ENCODE measurements around the gene SIRT7. TPM values are rescaled to one million over a fixed set of nuclear protein-coding genes. Genes with fewer than 3 reads are reported as not detected.

Gene SIRT7
- total RNA-seq, 4 donors from 2014 or later, result 76.5 to 315 (median 172) TPM

GRCh38 chr17:81884520-81884919 lies 33.5 kb downstream of the SIRT7 start:
- TF ChIP-seq, protein P1, sequence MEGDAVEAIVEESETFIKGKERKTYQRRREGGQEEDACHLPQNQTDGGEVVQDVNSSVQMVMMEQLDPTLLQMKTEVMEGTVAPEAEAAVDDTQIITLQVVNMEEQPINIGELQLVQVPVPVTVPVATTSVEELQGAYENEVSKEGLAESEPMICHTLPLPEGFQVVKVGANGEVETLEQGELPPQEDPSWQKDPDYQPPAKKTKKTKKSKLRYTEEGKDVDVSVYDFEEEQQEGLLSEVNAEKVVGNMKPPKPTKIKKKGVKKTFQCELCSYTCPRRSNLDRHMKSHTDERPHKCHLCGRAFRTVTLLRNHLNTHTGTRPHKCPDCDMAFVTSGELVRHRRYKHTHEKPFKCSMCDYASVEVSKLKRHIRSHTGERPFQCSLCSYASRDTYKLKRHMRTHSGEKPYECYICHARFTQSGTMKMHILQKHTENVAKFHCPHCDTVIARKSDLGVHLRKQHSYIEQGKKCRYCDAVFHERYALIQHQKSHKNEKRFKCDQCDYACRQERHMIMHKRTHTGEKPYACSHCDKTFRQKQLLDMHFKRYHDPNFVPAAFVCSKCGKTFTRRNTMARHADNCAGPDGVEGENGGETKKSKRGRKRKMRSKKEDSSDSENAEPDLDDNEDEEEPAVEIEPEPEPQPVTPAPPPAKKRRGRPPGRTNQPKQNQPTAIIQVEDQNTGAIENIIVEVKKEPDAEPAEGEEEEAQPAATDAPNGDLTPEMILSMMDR (IDR thresholded peaks at IDR 0.05), result no peak
- TF ChIP-seq POLR2AphosphoS5 (IDR thresholded peaks at IDR 0.05), result no peak
- no peak for TF ChIP-seq EP300 (IDR thresholded peaks at IDR 0.05; ENCODE audit: low read depth)
- no peak for TF ChIP-seq POLR2A (IDR thresholded peaks at IDR 0.05)
- no peaks in the 10 kb centered on the region for H3K9me3 ChIP-seq
- peaks cover 0 to 3% (median 1%) of the 10 kb centered on the region in 4 donors for H3K4me1 ChIP-seq
- in situ Hi-C loops (cut with MboI; ENCODE audit: low pct_ligation_motif_present in 1 of 4, low pct_unique_long_range_greater_than_20kb in 1 of 4, low sequenced_read_pairs in 3 of 4), result no loop called here
- H3K27me3 ChIP-seq, result no peaks in the 10 kb centered on the region
- no peak overlapping the region for H3K27ac ChIP-seq
- H3K36me3 ChIP-seq, result peaks cover 0 to 33% (median 13%) of the 10 kb centered on the region in 4 donors
- DNase-seq, result no peak
- no peak overlapping the region for H3K4me3 ChIP-seq
- intact Hi-C loops (cut with DNase I; ENCODE audit: low total_unique reads), result no loop called here
- 53 to 75% methylated on average over 2 to 11 of the region's 11 CpGs for WGBS, 2 donors (ENCODE audit: low coverage in 1 of 2)

GRCh38 chr17:81879121-81879520 lies 38.9 kb downstream of the SIRT7 start:
- Histone ChIP-seq H3K27me3 (no peaks in the 10 kb centered on the region), H3K4me1 (no peaks in the 10 kb centered on the region), H3K4me3 (no peak overlapping the region), H3K9me3 (no peaks in the 10 kb centered on the region), H3K36me3 (peaks cover 0 to 16% (median 0%) of the 10 kb centered on the region in 4 donors), H3K27ac (no peak overlapping the region)
- intact Hi-C loops (cut with DNase I; ENCODE audit: low total_unique reads) (no loop called here), in situ Hi-C loops (cut with MboI; ENCODE audit: low pct_ligation_motif_present in 1 of 4, low pct_unique_long_range_greater_than_20kb in 1 of 4, low sequenced_read_pairs in 3 of 4) (no loop called here)
- DNase-seq, result no peak
- 56 to 89% methylated on average over 2 to 5 of the region's 5 CpGs for WGBS, 2 donors (ENCODE audit: low coverage in 1 of 2)
- TF ChIP-seq, protein P1 (IDR thresholded peaks at IDR 0.05), result no peak
- TF ChIP-seq POLR2A (IDR thresholded peaks at IDR 0.05), result no peak
- no peak for TF ChIP-seq EP300 (IDR thresholded peaks at IDR 0.05; ENCODE audit: low read depth)

DNA sequence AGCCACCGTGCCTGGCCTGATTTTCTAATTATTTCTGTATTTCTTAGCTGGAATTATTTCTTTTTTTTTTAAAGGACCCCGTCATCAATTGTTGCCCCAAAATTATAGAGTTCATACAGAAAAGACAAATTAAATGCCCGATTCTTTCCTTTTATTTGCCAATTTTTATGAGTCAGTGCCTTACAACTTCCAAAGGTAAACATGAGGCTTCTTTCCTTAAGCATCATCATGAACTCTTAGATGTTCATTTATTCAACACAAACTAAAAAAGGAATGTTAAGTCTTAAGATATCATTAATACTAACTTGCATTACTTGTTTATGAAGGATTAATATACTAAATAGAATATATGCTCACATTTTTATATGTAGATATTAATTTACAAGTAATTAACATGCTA lies 39.7 kb downstream of the SIRT7 start:
- no peak overlapping the region for H3K27ac ChIP-seq
- no peaks in the 10 kb centered on the region for H3K27me3 ChIP-seq
- TF ChIP-seq POLR2AphosphoS5 (IDR thresholded peaks at IDR 0.05), result no peak
- no peak for TF ChIP-seq EP300 (IDR thresholded peaks at IDR 0.05; ENCODE audit: low read depth)
- TF ChIP-seq POLR2A (IDR thresholded peaks at IDR 0.05), result no peak
- TF ChIP-seq, protein P1 (IDR thresholded peaks at IDR 0.05), result no peak
- in situ Hi-C loops (cut with MboI; ENCODE audit: low pct_ligation_motif_present in 1 of 4, low pct_unique_long_range_greater_than_20kb in 1 of 4, low sequenced_read_pairs in 3 of 4) (no loop called here), intact Hi-C loops (cut with DNase I; ENCODE audit: low total_unique reads) (no loop called here)
- H3K4me1 ChIP-seq, result no peaks in the 10 kb centered on the region
- no peaks in the 10 kb centered on the region for H3K9me3 ChIP-seq
- H3K4me3 ChIP-seq, result no peak overlapping the region
- WGBS, 2 donors (ENCODE audit: low coverage in 1 of 2), result 85 to 91% methylated on average over 3 of the region's 3 CpGs
- peaks cover 0 to 8% (median 0%) of the 10 kb centered on the region in 4 donors for H3K36me3 ChIP-seq
- no peak for DNase-seq

GRCh38 chr17:81877569-81877968 lies 40.4 kb downstream of the SIRT7 start:
- Histone ChIP-seq H3K27ac (no peak overlapping the region), H3K36me3 (peaks cover 0 to 7% (median 0%) of the 10 kb centered on the region in 4 donors), H3K27me3 (no peaks in the 10 kb centered on the region), H3K4me3 (no peak overlapping the region), H3K9me3 (no peaks in the 10 kb centered on the region), H3K4me1 (peaks cover 3 to 5% (median 4%) of the 10 kb centered on the region in 4 donors)
- TF ChIP-seq, protein P1 (IDR thresholded peaks at IDR 0.05), result no peak
- TF ChIP-seq EP300 (IDR thresholded peaks at IDR 0.05; ENCODE audit: low read depth), result no peak
- TF ChIP-seq POLR2AphosphoS5 (IDR thresholded peaks at IDR 0.05), result no peak
- TF ChIP-seq POLR2A (IDR thresholded peaks at IDR 0.05), result no peak
- DNase-seq, result no peak
- in situ Hi-C loops (cut with MboI; ENCODE audit: low pct_ligation_motif_present in 1 of 4, low pct_unique_long_range_greater_than_20kb in 1 of 4, low sequenced_read_pairs in 3 of 4), result no loop called here
- intact Hi-C loops (cut with DNase I; ENCODE audit: low total_unique reads), result no loop called here
- WGBS, 2 donors (ENCODE audit: low coverage in 1 of 2), result 94% methylated on average over 5 of the region's 5 CpGs; no CpG with 5 or more reads in 1 of the 2 donors

Measured in transverse colon (tissue), 4 donors.